ENCODE measurements around the gene SMIM32.

SMIM32 gene

DNA sequence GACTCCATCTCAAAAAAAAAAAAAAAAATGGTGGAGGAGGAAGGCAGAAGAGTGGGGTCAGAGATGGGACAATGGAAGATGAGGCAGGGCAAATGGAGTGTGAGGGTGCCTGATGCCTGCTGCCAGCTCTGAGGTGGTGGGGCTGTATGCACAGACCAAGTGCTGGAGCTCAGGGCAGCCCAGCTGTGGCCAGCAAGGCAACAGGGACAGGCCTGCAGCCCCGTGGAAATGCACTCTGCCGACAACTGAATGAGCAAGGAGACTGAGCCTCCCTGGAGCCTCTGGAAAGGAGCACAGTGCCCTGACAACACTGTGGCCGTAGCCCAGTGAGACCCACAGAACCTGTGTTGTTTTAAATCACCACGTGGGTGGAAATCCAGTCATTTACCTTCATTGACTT lies 22.9 kb upstream of the SMIM32 start:
- no peak overlapping the region for H3K4me3 ChIP-seq (ENCODE audit: low read length)
- TF ChIP-seq, protein P1, sequence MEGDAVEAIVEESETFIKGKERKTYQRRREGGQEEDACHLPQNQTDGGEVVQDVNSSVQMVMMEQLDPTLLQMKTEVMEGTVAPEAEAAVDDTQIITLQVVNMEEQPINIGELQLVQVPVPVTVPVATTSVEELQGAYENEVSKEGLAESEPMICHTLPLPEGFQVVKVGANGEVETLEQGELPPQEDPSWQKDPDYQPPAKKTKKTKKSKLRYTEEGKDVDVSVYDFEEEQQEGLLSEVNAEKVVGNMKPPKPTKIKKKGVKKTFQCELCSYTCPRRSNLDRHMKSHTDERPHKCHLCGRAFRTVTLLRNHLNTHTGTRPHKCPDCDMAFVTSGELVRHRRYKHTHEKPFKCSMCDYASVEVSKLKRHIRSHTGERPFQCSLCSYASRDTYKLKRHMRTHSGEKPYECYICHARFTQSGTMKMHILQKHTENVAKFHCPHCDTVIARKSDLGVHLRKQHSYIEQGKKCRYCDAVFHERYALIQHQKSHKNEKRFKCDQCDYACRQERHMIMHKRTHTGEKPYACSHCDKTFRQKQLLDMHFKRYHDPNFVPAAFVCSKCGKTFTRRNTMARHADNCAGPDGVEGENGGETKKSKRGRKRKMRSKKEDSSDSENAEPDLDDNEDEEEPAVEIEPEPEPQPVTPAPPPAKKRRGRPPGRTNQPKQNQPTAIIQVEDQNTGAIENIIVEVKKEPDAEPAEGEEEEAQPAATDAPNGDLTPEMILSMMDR (conservative IDR thresholded peaks at IDR 0.05; ENCODE audit: low read length): no peak
- no peak for DNase-seq (ENCODE audit: low read depth)

DNA sequence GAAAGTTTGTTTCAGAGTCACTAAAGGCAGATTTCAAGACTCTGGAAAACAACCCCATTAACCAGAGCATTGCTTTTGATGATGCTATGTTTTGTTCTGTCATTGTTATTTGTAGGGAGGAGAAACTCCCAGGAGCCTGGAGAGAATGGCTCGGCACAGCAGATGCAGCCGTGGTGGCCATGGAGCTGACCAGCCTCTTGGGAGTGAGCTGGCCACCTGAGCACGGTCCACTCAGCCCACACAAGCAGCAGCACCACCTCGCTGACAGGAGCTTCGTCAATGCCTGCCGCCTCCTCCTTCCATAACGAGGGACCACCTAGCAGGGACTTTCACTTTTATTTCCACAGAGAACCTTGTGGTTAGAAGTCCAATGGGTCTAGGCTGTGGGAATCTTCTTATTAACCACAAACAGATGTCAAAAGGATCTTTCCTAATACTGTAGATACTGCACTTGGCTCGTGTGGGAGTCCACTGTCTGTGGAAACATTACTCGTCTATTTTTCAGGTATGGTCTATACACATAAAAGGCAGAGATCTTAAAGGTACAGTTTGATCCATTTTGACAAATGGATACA lies 21.0 kb upstream of the SMIM32 start:
- H3K4me3 ChIP-seq (ENCODE audit: low read length): no peak overlapping the region
- TF ChIP-seq, protein P1 (conservative IDR thresholded peaks at IDR 0.05; ENCODE audit: low read length): no peak
- peak; percentile 41 for DNase-seq (ENCODE audit: low read depth)

DNA sequence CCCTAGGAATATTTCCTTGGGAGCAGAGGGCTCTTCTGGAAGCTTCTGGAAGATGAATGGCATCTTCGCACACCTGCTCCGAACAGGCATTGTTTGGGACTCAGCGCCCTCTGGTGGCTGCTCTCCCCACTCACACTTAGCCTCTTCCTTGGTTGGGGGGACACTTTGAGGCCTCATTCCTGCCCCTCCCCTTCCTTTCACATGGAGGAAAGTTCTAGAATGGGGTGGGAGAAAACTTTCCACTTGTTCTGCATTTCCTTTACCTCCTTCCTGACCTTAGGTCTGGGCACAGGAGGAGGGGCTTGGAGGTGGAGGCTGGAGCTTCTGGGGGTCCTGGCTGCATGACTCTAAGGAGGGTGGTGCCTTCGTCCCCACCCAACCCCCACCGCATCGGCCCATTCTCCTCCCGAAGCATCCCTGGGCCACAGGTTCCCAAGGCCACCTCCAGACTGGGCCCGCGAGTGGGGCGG lies 19.3 kb upstream of the SMIM32 start:
- DNase-seq (ENCODE audit: low read depth): peak; percentile 45

DNA sequence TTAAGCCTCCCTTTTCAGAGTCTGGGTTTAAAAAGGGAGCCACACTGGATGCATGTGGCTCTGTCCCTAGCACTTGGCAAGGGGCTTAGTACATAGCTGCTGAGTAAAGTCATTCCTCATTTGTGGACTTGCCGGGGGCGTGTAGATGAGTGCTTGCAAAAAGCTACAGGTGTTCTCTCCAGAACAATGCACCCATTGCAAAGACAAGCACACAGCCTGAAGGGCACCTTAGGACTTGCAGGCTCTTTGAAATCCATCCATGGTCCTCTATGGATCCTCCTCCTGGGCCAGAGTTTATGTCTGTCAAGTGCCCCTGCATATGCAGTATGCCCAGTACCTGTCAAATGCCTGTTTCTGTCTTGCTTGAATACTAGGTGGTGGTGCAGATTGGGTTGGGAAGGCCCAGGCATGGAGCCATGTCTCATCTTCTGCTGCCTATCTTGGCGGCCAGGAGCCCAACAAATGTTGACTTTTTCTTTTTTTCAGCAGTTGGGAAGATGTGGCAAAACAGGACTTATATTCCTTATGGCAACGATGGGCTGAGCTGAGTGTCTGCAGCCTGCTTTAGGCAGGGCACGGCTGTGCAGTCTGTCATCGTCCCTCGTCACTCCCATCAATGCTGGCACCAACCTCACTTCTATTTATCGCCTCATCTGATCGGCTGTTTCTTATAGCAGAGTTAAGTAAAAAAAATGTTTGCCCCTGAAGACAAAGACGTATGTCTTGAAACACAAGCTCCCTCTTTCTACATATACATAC lies 18.5 kb upstream of the SMIM32 start:
- no peak for DNase-seq (ENCODE audit: low read depth)
- TF ChIP-seq, protein P1 (conservative IDR thresholded peaks at IDR 0.05; ENCODE audit: low read length): no peak
- no peak overlapping the region for H3K4me3 ChIP-seq (ENCODE audit: low read length)

More for the DNA sequence above, 19.3 kb upstream of the SMIM32 start:
- TF ChIP-seq, protein P1 (conservative IDR thresholded peaks at IDR 0.05; ENCODE audit: low read length): peak; percentile 94
- no peak overlapping the region for H3K4me3 ChIP-seq (ENCODE audit: low read length)

DNA sequence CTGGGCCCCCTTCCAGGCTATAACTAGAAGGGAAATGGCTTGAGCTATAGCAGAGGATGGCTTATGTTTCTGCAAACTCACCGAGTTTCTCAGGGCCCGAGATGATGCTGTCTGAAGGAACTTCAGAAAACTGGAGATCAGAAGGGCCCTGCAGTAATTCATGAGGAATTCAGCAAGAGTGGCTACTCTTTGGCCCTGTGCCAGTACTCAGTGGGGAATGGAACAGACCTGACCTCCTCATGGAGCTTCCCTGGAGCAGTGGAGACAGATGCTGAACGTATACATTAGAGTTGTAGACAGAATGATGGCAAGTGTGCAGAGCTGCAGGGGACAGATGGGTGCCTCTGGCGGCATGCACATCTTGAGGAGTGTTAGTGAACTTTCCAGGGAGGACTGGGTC lies 17.3 kb upstream of the SMIM32 start:
- H3K4me3 ChIP-seq (ENCODE audit: low read length): no peak overlapping the region
- TF ChIP-seq, protein P1 (conservative IDR thresholded peaks at IDR 0.05; ENCODE audit: low read length): no peak
- no peak for DNase-seq (ENCODE audit: low read depth)

DNA sequence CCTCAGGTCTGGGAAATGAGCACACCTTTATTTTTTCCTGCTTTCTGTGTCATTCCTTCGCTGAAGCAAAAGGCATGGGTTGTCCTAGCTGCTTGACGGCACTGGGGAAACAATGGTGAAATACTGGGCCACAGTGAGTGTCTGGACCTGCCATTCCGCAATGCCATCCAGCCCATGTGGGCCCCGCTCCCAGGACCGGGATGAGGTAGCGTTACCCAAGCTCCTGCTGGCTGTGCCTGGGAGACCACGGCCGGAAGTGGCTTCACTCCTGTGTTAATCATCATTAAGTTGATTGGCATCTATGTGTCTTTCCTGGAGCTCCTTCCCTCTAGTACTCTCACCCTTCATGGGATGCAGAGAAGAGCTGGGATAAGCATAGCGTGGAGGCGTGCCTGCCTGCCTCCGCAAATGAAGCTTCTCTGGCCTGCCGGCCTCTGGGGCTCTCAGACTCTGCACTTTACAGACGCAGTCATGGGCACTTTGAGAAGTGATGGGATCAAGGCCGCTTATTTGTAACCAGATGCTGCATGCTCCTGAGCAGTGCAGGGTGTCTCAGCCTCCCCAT lies 16.5 kb upstream of the SMIM32 start:
- DNase-seq (ENCODE audit: low read depth): no peak
- no peak overlapping the region for H3K4me3 ChIP-seq (ENCODE audit: low read length)
- TF ChIP-seq, protein P1 (conservative IDR thresholded peaks at IDR 0.05; ENCODE audit: low read length): no peak

Measured in AG10803 (cell line).